Peyer's patch (tissue), 4 donors: ENCODE data around the gene TERF2IP.

Source experiments
- POLR2A ChIP-seq, 2 donors: fragments of 450-650 bp; IDR thresholded peaks; one replicate each; pipeline ENCODE4 v1.5.1; 2017; ENCODE audit warnings: antibody characterized with exemption in 2 of 2, mild to moderate bottlenecking in 2 of 2, moderate library complexity in 2 of 2
- TF ChIP-seq, protein P1 (sequence below), 6 experiments: fragments of 450-650 bp in 4 of 6; fragments of 200-600 bp in 2 of 6; sonication (generic) in 1 of 6; IDR thresholded peaks; one replicate each; pipeline ENCODE4 v1.5.1; 2017 to 2019; ENCODE audit warnings: antibody characterized with exemption in 6 of 6, mild to moderate bottlenecking in 3 of 6, moderate library complexity in 1 of 6

DNA sequence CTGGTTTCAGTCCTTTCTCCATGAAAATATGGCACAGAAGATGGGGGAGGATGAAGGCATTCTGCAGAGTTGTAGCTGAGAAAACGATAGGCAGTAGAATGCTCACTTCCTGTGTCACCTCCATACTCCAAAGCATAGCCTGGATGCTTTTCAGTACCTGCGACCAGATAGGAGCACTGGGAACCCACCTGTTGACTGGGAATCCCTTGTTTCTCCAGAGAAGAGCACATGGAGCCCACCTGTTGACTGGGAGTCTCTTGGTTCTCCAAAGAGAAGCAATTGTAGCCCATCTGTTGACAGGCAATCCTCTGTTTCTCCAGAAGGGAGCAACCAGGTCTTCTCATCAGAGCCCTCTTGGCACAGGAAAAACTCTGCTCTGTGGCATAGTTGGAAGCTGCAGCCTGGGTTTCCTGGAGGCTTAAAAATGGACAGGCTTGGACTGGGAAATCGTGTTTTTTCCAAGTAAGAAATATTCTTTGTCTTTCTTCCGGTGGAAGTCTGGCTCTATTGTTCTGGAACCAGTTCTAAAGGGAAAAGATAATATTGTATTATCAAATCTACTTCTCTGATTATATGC, 13.2 kb downstream of the TERF2IP start:
- TF ChIP-seq, protein P1, sequence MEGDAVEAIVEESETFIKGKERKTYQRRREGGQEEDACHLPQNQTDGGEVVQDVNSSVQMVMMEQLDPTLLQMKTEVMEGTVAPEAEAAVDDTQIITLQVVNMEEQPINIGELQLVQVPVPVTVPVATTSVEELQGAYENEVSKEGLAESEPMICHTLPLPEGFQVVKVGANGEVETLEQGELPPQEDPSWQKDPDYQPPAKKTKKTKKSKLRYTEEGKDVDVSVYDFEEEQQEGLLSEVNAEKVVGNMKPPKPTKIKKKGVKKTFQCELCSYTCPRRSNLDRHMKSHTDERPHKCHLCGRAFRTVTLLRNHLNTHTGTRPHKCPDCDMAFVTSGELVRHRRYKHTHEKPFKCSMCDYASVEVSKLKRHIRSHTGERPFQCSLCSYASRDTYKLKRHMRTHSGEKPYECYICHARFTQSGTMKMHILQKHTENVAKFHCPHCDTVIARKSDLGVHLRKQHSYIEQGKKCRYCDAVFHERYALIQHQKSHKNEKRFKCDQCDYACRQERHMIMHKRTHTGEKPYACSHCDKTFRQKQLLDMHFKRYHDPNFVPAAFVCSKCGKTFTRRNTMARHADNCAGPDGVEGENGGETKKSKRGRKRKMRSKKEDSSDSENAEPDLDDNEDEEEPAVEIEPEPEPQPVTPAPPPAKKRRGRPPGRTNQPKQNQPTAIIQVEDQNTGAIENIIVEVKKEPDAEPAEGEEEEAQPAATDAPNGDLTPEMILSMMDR (IDR thresholded peaks at IDR 0.05), result no peak
- TF ChIP-seq POLR2A (IDR thresholded peaks at IDR 0.05), result no peak
